GM12878 (cell line): Measurements from ENCODE around the gene MARS2. TPM values are rescaled to one million over a fixed set of nuclear protein-coding genes. Genes with fewer than 3 reads are reported as not detected.

Experiments used
- BRCA1 ChIP-seq: IDR thresholded peaks from 2 replicates; pipeline ENCODE4 v1.6.1; 2011; ENCODE audit warnings: low read depth, low read length, improper control_type of control experiment
- HDAC2 ChIP-seq: fragments of 200-600 bp; sonication (generic); IDR thresholded peaks from 2 replicates; pipeline ENCODE4 v1.6.1; 2017
- RB1 ChIP-seq: fragments of 450-650 bp; formaldehyde crosslinking; IDR thresholded peaks from 2 replicates; pipeline ENCODE4 v1.6.1; 2017; ENCODE audit warnings: mild to moderate bottlenecking, borderline replicate concordance
- polyA plus RNA-seq, 11 experiments: library from polyadenylated mRNA; depleted of rRNA in 4 of 11; unstranded in 6 of 11; stranded (reverse) in 5 of 11; fragments of >200 nt; fragmentation: Nextera tagmentation in 4 of 11; fragmentation: Illumina TruSeq in 1 of 11; extraction: Ambion mirVana in 4 of 11; extraction: Trizol in 1 of 11; gene quantifications; 1 replicate in 1 of 11; 2 replicates in 10 of 11; pipeline versions ENCODE4 v1.2.1 to v1.2.3, GENCODE V29; 2011 to 2016; ENCODE audit warnings: inconsistent platforms in 2 of 11, missing spikeins in 2 of 11, low read depth in 1 of 11
- total RNA-seq, 4 experiments: library from RNA; depleted of rRNA in 3 of 4; stranded (reverse); fragments of >200 nt in 3 of 4; fragmentation: Illumina TruSeq in 1 of 4; extraction: Trizol in 1 of 4; gene quantifications; 2 replicates each; pipeline versions ENCODE4 v1.2.1 to v1.2.3, GENCODE V29; 2013 to 2021
- TF ChIP-seq, protein P1 (sequence below): fragments of 450-650 bp; IDR thresholded peaks from 2 replicates; pipeline ENCODE4 v1.6.1; 2016; ENCODE audit warnings: mild to moderate bottlenecking, moderate library complexity, borderline replicate concordance
- TF ChIP-seq, protein P2 (sequence below): IDR thresholded peaks from 2 replicates; pipeline ENCODE4 v1.6.1; 2011; ENCODE audit warnings: mild to moderate bottlenecking, low read depth, low read length, moderate library complexity; ENCODE audit not compliant: insufficient replicate concordance

The MARS2 gene
- total and polyA plus RNA-seq, 10 of the 15 experiments (the other 5 are each of a cell fraction or from before 2014, with no cell fraction given) = 4.0 to 22.7 (median 18.5) TPM

DNA sequence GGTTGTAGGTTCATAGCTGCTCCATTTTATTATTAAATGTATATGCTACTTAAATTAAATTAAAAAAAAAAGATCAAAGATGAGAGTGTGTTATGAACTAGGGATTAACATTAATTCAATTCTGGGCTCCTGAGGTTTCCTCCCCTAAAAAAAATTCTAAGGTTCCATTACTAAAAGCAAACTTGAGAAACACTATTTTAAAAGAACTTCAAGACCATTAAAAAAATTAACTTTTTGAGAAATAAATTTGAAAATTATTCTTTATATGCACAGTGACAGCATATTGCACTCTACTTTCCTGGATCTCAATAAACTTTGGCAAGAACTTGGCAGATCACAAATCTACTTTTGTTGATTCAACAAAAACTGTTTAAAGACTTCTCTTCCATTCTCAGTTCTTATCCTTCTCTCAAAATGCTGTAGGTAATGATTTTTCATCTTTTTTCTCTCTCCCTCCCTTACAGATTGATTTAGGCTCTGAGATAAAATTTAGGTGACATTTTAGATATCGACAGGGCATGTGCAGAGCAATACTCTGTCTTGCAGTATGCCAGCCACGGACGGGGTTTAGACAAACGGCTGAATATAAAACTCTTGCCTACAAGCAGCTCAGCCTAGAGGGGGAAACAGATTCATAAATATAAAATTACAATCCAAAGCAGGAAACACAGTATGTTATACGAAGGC is 592 bp upstream of the MARS2 start (continued):
- TF ChIP-seq, protein P1, sequence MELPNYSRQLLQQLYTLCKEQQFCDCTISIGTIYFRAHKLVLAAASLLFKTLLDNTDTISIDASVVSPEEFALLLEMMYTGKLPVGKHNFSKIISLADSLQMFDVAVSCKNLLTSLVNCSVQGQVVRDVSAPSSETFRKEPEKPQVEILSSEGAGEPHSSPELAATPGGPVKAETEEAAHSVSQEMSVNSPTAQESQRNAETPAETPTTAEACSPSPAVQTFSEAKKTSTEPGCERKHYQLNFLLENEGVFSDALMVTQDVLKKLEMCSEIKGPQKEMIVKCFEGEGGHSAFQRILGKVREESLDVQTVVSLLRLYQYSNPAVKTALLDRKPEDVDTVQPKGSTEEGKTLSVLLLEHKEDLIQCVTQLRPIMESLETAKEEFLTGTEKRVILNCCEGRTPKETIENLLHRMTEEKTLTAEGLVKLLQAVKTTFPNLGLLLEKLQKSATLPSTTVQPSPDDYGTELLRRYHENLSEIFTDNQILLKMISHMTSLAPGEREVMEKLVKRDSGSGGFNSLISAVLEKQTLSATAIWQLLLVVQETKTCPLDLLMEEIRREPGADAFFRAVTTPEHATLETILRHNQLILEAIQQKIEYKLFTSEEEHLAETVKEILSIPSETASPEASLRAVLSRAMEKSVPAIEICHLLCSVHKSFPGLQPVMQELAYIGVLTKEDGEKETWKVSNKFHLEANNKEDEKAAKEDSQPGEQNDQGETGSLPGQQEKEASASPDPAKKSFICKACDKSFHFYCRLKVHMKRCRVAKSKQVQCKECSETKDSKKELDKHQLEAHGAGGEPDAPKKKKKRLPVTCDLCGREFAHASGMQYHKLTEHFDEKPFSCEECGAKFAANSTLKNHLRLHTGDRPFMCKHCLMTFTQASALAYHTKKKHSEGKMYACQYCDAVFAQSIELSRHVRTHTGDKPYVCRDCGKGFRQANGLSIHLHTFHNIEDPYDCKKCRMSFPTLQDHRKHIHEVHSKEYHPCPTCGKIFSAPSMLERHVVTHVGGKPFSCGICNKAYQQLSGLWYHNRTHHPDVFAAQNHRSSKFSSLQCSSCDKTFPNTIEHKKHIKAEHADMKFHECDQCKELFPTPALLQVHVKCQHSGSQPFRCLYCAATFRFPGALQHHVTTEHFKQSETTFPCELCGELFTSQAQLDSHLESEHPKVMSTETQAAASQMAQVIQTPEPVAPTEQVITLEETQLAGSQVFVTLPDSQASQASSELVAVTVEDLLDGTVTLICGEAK = peak; percentile 28; the same call in 1 of the 2 replicates
- TF ChIP-seq, protein P2, sequence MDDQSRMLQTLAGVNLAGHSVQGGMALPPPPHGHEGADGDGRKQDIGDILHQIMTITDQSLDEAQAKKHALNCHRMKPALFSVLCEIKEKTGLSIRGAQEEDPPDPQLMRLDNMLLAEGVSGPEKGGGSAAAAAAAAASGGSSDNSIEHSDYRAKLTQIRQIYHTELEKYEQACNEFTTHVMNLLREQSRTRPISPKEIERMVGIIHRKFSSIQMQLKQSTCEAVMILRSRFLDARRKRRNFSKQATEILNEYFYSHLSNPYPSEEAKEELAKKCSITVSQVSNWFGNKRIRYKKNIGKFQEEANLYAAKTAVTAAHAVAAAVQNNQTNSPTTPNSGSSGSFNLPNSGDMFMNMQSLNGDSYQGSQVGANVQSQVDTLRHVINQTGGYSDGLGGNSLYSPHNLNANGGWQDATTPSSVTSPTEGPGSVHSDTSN = no peak
- TF ChIP-seq BRCA1 (no peak), RB1 (0 out of 2 replicates have a peak, but pooled peaks have one; percentile 30), HDAC2 (no peak)
